HG03135 (cell line): ENCODE results near the gene LBHD2.
"Not testable (repeated sequence)": the region's sequence is repeated elsewhere in the genome, so short reads cannot be mapped to it uniquely, and the experiment has no call there.

Experiments
- ATAC-seq: cut with Tn5 transposase; IDR thresholded peaks from one replicate; pipeline ENCODE4 v1.9.1; 2021; ENCODE audit warnings: mild to moderate bottlenecking, moderate library complexity; ENCODE audit not compliant: unreplicated experiment

The LBHD2 gene

DNA sequence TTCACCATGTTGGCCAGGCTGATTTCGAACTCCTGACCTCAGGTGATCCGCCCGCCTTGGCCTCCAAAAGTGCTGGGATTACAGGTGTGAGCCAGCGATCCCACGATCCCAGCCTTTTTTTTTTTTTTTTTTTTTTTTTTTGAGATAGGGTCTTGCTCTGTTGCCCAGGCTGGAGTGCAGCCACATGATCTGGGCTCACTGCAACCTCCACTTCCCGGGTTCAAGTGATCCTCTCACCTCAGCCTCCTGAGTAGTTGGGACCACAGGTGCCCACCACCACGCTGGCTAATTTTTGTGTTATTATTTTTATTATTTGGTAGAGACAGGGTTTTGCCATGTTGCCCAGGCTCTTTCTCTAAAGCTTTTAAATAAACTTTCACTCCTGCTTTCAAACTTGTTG is 33.5 kb downstream of the LBHD2 start:
- not testable (repeated sequence) for ATAC-seq

DNA sequence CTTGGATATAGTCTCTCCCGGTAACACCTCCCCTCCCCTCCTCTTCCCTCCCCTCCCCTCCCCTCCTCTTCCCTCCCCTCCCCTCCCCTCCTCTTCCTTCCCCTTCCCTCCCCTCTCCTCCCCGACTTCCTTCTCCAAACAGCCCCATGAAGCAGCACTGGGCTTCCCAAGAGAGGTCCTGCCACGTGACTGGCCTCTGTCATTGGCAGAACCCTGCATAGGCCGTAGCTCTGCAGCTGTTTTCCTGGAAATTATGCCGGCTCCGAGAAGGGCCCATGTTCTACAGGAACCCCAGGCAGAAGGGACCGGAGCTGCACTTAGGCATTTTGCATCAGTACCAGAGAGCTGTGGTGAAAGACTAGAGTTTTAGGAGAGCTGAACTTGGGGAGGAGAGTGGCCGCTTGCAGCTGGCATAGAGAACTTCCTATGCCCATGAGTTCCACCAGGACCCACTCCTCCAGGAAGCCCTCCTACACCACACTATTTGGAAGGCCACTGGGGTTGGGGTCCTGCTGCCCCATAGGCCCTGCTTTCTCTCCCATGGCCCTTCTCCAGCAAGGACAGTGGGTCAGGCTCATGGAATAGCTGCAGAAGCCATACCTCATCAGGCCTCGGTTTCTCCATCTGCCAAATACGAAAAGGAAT is 34.1 kb downstream of the LBHD2 start:
- no peak for ATAC-seq

DNA sequence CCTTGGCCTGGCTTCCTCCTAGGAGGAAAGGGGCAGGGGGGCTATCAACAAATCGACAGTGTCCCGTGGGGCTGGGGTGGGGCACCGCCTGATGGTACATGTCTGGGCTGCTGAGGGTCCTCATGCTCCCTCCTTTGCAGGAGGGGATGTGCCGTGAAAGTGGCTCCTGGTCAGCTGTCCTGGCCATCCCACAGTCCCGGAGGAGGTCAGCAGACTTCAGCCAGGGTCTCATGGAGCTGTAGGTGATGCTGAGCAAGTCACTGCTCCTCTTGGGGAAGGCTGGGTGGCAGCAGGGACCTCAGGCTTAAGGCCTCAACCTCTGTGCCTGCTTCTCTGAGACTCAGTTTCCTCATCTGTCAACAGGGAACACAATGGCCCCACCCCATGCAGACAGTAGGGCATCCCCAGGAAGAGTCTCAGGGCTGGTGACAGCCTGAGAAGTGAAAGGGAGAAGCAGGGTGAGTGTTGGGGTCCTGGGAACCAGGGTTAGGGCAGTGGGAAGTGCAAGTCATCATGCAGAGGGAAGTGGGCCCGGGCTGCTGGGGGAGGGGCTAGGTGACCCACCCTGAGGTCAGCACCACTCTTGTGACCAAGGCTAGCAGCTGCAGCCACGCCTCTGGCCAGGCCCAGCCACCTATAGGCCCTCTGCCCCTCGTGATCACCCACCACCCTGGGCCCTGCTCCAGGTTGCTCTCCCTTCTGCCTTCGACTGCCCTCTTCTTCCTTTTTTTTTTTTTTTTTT is 34.8 kb downstream of the LBHD2 start:
- ATAC-seq: no peak

DNA sequence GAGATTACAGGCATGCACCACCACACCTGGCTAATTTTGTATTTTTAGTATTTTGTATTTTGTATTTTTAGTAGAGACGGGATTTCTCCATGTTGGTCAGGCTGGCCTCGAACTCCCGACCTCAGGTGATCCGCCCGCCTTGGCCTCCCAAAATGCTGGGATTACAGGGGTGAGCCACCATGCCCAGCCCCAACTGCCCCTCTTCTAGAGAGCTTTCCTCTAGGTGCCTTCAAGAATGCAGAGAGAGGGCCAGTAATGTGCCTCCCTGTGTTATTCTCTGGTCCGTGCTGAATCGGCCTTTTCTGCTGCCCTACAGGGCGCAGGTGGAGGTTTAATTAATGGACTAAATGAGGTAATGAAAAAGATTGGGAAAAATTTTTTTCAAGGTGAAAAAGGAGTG is 35.5 kb downstream of the LBHD2 start:
- not testable (repeated sequence) for ATAC-seq

DNA sequence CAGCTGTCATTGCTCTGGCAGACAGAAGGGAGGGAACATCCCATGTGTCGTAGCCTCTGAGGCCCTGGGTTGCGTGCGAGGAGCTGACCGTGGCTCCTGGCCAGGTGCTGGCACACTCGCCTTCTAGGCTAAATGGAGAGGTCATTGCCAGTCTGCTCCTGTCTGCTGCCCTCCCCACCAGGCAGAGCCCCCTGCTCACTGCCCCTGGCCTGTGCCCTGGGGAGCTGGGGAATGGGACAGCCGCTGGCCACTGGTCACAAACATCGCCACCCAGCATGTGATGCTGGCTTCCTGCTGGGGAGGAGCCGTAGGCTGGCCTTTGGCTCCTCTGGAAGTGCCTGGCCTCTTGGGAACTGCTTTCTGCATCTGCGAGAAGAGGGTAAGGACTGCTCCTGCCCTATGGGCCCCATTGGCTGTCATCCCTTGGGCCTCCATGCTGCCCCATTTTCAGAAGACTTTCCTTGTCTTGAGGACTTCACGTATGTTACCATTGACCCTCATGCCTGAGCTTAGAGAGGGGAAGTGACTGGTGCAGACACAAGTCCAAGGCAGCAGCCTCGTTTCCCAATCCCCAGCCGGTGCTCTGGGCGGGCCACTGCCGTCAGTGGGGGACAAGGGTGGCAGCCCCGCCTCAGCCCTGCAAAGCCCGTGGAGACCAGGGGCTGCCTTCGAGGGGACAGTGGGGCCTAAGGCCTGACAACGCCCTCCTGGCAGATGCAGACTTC is 37.3 kb downstream of the LBHD2 start:
- no peak for ATAC-seq

DNA sequence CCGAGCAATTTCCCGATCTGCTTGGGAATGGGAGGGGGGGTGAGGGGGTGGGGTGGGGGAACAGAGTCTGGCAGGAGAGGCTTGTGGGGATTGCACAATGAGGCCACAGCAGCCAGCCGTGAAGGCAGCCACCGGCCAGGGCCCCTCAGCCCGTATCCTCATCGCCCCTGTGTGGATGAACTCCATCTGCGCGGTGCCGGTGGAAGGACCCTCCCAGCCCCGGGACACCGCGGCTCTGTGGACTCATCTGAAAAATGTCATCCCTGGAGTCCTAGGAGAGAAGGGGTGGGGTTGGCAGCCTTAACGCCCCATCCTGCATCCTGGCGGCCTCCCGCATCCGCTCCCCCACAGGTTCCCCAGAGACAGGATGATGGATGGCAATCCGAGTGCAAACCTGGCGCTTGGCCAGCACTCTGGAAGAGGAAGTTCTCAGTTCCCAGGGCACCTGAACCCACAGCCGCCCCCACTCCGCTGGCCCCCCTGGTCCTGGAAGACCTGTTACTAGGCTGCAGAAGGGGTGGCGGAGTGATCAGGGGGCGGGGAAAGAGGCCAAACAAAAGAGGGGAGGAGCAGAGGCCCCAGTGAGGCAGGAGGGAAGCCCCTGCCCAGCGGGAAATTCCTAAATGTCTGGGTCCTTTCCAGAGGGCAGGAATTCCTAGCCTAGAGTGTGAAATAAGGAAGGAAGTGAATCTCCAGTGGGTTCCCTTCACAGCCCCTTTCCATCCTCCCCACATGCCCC is 38.0 kb downstream of the LBHD2 start:
- no peak for ATAC-seq

DNA sequence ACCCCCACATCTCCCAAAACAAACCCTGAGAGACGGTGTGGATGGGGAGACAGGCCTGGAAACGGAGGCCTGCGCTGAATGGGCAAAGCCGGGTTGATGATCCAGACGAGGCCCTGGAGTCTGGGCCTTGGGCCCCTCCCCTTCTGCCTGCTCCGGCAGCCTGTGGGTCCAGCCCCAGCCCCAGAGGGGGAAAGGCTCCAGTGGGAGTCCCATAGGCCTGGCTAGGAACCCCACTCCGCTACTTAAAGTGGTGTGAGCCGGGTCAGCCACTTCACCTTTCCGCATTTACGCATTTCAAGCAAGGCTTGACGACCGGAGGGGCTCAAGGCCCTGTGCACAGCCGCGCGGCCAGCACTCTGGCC is 38.6 kb downstream of the LBHD2 start:
- ATAC-seq: no peak

DNA sequence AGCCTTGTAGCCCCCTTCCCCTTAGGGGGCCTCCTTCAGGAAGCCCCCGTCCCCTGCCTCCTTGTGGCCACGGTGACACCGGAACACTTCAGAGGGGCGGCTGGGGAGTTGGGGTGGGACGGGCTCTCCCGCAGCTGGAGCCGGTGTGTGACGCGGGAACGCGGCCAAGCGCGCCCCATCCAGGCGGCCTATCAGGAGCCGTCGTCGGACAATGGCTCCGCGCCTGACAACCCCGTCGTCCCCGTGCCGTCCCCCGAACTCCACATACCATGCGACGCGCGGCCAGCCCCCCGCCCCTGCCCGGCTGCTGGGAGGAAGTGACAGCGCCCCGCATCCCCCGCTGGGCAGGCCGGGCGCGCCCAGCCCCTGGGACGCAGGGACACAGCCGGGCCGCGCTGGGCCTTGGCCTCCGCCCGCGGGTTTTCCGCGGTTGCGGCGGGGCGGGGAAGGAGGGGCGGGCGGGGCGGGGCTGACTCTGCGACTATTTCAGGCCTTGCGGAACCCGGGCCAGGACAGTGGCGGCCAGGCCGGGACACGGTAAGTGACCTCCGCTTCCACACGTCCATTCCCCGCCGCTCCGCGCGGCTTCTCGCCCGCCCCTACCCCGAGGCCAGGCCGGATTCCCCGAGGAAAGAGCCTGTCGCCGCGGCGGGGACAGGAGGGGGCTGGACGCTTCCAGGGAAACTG is 39.1 kb downstream of the LBHD2 start, which contains the start of gene TNFAIP2:
Gene TNFAIP2 (plus strand): TSS at position 515 of the 687 bp plus-strand sequence. CDS start 2,997 bp downstream, outside the sequence.
- ATAC-seq: no peak

DNA sequence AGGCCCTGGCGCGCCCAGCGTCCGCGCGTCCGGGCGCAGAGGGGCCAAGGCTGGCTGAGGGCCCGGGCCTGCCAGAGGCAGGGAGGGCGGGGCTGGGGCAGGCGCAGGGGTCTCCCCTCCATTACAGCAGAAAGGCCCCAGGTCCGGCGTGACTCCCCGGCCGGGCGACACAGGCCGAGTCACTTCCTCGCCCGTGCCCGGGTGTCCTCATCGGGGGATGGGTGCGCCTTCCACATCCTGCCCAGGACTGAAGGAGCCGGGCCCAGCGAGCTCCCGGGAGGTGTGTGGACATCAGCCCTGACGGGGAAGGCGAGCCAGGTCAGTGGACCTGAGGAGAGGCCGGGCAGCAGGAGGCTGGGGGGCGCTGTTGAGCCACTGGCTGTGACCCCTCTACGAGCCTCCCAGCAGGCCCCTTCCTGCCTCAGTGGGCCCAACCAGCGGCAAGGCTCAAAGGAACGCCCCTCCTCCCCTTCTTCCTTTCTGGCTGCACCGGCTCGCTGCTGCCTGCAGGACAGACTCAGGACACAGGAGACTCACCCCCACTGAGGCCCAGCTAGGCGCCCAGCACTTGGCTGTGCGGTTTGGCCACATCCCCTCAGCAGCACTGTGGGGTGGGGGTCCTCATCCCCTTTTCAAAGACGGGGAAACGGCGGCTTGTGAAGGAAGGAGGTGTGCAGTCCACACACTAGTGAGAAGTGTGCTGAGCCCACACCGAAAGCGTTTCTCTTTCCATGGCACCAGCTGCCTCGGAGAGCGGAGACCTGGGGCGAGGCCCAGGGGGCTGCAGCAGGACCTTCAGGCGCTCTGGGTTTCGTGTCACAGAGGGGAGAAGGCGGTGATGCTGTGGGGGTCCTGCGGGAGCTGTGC is 39.9 kb downstream of the LBHD2 start:
- ATAC-seq: no peak

DNA sequence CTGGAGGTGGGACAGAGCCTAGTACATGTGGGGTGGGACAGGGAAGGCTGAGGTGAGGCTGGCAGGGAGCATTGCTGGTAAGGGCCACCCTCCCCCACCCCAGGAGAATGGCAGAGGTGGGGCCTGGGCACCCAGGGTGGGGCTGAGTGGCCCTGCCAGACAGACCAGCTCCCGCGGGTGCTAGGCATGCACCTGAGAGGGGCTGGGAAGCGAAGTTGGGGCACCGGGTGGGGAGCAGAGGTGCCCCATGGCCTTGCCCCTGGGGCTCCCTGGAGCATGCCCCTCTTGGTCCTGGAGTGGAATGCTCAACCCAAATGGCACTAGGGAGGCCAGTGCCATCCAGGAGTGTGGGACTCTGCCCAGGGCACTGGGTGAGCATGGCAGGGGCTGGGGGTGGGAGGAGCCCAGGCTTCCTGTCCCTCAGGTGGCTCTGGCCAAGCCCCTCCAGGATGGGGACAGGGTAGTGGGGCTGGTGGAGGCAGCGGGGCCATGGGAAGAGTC is 40.5 kb downstream of the LBHD2 start:
- no peak for ATAC-seq

DNA sequence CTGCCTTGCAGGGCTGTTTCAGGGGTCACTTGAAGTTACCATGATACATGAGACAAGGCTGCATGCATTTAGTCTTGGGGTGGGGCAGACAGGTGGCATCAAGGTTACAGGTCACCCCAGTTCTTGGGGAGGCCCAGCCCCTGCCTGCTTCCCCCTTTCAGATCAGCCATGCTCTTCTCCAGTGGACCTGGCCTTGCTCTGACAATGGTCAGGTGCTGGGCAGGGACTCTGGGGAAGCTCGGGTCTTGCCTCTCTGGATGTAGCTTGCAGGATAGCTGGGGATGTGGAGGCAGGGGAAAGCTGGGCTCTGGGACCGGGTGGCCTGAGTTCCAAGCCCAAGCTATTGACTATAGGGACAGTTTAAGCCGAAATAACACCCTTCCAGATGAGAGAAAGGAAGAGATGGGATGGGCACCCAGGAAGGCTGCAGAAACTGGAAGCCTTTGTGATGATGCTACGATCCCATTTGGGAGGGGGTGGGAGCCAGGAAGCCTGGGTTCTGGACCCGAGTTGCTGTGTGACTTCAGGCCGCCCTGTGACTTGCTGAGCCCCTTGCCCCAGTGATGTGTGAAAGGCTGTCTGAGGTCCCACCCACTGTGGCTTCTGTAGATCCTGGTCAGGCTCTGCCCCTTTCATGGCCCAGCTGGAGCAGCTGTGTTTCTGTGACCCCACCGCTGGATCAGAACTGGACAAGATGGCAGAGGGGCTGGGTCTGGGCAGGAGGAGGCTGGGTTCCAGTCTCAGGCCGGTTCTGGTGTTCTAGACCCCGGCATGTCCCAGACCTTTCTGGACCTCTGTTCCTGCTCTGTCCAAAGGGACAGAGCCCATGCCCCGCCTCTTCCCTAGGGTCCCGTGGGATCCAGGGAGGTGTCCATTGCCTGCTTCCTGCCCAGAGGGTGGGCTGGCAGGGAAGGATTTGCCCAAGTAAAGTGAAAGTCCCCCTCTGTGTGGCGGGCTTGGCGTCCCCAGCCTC is 41.4 kb downstream of the LBHD2 start:
- ATAC-seq: no peak

DNA sequence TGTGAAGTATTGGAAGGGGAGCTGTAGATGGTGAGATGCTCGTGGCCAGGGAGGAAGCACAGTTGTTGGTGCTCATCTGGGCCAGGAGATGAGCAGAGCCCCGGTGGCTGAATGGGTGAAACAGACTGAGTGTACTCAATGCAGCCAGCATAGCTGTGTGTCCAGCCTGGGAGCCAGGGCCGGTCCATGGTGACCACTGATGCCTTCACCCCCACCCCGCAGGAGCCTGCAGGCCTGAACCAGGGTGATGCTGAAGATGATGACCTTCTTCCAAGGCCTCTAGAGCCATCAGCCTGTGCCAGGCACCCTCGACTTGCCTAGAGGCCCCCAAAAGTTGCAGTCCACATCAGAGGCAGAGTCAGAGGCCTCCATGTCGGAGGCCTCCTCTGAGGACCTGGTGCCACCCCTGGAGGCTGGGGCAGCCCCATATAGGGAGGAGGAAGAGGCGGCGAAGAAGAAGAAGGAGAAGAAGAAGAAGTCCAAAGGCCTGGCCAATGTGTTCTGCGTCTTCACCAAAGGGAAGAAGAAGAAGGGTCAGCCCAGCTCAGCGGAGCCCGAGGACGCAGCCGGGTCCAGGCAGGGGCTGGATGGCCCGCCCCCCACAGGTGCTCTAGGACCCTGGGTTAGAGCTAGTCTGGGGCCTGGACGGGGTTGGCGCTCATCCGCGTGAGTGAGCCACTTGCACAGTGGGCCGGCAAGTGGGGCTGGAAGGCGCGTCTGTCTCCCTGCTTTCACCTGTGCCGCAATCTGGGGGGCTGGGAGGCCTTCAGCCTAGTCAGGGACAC is 42.3 kb downstream of the LBHD2 start:
- no peak for ATAC-seq

DNA sequence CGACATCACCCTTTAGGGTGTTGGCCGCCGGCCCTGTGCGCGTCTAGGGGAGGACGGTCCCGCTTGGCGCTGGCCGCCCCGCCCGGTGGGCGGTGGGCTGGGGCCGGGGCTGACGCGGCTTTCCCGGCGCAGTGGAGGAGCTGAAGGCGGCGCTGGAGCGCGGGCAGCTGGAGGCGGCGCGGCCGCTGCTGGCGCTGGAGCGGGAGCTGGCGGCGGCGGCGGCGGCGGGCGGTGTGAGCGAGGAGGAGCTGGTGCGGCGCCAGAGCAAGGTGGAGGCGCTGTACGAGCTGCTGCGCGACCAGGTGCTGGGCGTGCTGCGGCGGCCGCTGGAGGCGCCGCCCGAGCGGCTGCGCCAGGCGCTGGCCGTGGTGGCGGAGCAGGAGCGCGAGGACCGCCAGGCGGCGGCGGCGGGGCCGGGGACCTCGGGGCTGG is 42.9 kb downstream of the LBHD2 start:
- no peak for ATAC-seq

DNA sequence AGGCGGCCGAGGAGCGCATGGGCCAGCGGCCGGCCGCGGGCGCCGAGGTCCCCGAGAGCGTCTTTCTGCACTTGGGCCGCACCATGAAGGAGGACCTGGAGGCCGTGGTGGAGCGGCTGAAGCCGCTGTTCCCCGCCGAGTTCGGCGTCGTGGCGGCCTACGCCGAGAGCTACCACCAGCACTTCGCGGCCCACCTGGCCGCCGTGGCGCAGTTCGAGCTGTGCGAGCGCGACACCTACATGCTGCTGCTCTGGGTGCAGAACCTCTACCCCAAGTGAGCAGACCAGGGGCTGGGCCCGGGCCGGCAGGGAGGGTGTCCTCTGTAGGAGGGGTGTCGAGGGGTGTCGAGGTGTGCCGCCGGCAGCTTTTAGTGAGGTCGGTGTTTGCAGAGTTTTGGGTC is 43.3 kb downstream of the LBHD2 start:
- no peak for ATAC-seq

DNA sequence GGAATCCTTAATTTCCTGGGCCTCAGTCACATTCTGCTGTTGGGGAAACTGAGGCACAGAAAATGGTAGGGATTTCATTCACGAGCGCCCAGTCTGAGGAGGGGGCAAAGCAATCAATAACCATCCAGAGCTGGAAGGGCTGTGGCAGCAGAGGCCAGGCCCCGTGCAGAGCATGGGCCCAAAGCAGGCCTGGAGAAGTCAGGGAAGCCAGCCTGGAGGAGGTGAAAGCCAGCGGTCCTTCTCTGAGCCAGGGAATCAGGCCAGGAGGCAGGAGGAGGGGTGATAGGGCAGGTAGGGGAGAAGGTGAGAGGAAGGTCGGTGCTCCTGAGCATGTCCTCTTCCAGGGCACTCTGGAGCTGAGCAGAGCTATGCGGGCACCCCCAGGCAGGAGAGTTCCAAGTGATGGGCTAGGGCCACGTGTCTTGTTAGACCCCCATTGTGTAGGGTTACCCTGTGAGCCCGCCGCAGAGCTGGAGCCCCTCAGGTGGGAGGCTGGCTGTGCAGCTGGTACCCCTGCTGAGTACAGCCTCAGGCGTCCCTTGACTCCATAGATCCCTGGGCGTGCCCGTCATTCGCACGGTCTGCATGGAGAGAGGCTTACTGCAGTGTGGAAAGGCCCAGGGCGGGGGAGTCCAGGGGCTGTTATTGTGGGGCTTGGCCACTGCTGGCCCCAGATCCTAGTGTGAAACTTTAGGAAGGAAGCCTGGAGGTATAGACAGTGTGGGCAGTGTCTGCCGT is 44.0 kb downstream of the LBHD2 start:
- ATAC-seq: no peak

DNA sequence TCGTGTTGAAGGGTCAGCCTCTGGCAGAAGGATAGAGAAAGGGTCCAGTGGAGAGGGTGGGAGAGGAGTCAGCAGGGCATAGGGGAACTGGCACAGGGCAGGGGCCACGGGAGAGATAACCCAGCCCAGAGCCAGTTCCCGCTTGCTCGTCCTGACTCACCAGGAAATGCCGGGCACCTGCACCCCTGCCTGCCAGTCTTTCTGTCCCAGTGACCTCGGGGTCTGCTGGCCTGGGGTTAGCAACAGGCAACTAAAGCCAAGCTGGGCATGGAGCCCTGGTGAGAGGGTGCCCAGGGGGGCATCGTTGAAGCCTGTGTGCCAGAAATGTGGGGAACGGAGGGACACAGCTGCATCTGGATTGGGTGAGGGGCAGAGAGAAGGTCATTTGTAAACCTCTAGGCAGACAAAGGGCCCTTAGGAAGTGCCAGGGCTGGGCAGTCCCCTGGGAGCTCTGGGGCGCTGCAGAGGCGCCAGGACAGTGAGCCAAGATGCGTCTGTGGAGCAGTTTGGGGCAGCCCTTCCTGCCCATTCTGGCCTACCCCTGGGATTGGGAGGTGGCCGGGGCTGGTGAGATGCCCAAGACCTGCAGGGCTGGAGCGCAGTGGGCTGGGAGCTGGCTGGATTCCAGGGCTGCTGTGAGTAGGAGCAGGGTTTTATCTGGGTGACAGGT is 44.8 kb downstream of the LBHD2 start:
- no peak for ATAC-seq
